ENCODE measurements around the gene EMX2.

- TF ChIP-seq SP1 (IDR thresholded peaks at IDR 0.05) = no peak
- TF ChIP-seq FOXK2 (IDR thresholded peaks at IDR 0.05) = no peak
- TF ChIP-seq NFRKB (IDR thresholded peaks at IDR 0.05) = no peak
- TF ChIP-seq TARDBP (IDR thresholded peaks at IDR 0.05) = no peak
- TF ChIP-seq ELF4 (IDR thresholded peaks at IDR 0.05) = no peak
- TF ChIP-seq FOXM1 (IDR thresholded peaks at IDR 0.05; ENCODE audit: borderline replicate concordance) = no peak
Observed at GRCh38 chr10:117500456-117500855, 42.1 kb upstream of the EMX2 start.

Measured in HEK293T (cell line).